SU-DHL-6 (cell line): ENCODE measurements around the gene C1orf50.

Experiments used
- CTCF ChIP-seq: fragments of 200-600 bp; sonication (generic); IDR thresholded peaks from one replicate; pipeline ENCODE4 v1.5.1; 2017; ENCODE audit warnings: antibody characterized with exemption, mild to moderate bottlenecking, low read length, moderate library complexity; ENCODE audit not compliant: insufficient read depth, poor library complexity, severe bottlenecking
- EZH2phosphoT487 ChIP-seq: fragments of 200-600 bp; sonication (generic), shearing (Covaris generic); conservative IDR thresholded peaks from 2 replicates; pipeline ENCODE4 v1.6.1; 2018; ENCODE audit warnings: mild to moderate bottlenecking, antibody characterized with exemption, low read length, moderate library complexity, mixed read lengths

DNA sequence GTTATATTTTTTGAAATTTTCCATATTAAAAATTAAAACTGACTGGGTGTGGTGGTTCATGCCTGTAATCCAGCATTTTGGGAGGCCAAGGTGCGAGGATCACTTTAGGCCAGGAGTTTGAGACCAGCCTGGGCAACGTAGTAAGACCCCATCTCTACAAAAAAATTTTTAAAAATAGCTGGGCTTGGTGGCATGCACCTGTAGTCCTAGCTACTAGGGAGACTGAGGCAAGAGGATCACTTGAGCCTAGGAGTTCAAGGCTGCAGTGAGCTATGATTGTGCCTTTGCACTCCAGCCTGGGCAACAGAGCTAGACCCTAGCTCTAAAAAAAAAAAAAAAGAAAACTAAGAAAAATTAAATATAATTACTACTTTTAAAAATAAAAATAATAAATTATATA, 54.6 kb downstream of the C1orf50 start:
- TF ChIP-seq CTCF (no peak), EZH2phosphoT487 (no peak)
